HepG2 (cell line): ENCODE data around the gene OTUD4. TPM values are rescaled to one million over a fixed set of nuclear protein-coding genes. Genes with fewer than 3 reads are reported as not detected.
A peak's percentile ranks its signal among the peaks of the same experiment; 100 is the strongest.

Experiments
- ARID5B ChIP-seq: IDR thresholded peaks from 2 replicates; pipeline ENCODE4 v1.4.0; 2020; ENCODE audit warnings: mild to moderate bottlenecking, missing genetic modification reagents
- CBX2 ChIP-seq, 2 experiments: fragments of 200-600 bp in 1 of 2; sonication (generic); formaldehyde crosslinking in 1 of 2; IDR thresholded peaks; 2 replicates each; pipeline versions ENCODE4 v1.7.0 to v1.8.1; 2018 to 2022; ENCODE audit warnings: low read depth in 2 of 2, low read length in 1 of 2, mild to moderate bottlenecking in 1 of 2, missing genetic modification reagents in 1 of 2
- CC2D1A ChIP-seq: sonication (generic); formaldehyde crosslinking; IDR thresholded peaks from 2 replicates; pipeline ENCODE4 v1.8.1; 2023; ENCODE audit warnings: mild to moderate bottlenecking, missing genetic modification reagents
- CERS6 ChIP-seq: sonication (generic); formaldehyde crosslinking; IDR thresholded peaks from 2 replicates; pipeline ENCODE4 v1.5.0; 2020; ENCODE audit warnings: missing genetic modification reagents
- CTCF ChIP-seq: sonication (generic); formaldehyde crosslinking; IDR thresholded peaks from 2 replicates; pipeline ENCODE4 v1.5.0; 2020; ENCODE audit warnings: mild to moderate bottlenecking, missing genetic modification reagents, moderate library complexity
- ESRRA ChIP-seq: sonication (generic); formaldehyde crosslinking; IDR thresholded peaks from 2 replicates; pipeline ENCODE4 v1.5.1; 2020; ENCODE audit warnings: mild to moderate bottlenecking, low read depth, missing genetic modification reagents
- HOMEZ ChIP-seq: IDR thresholded peaks from 2 replicates; pipeline ENCODE4 v1.6.1; 2016; ENCODE audit warnings: low read depth
- IRF9 ChIP-seq: sonication (generic); formaldehyde crosslinking; IDR thresholded peaks from 2 replicates; pipeline ENCODE4 v1.8.0; 2022; ENCODE audit warnings: missing genetic modification reagents, mild to moderate bottlenecking, borderline replicate concordance
- KLF15 ChIP-seq: sonication (generic); formaldehyde crosslinking; IDR thresholded peaks from 2 replicates; pipeline ENCODE4 v1.8.1; 2023; ENCODE audit warnings: borderline replicate concordance, mild to moderate bottlenecking, inconsistent platforms, missing genetic modification reagents, mixed read lengths
- POGK ChIP-seq: sonication (generic); formaldehyde crosslinking; conservative IDR thresholded peaks from 2 replicates; pipeline ENCODE4 v1.8.0; 2022; ENCODE audit warnings: mild to moderate bottlenecking, moderate library complexity, missing genetic modification reagents
- SATB2 ChIP-seq: sonication (generic); formaldehyde crosslinking; IDR thresholded peaks from 2 replicates; pipeline ENCODE4 v1.5.0; 2020; ENCODE audit warnings: missing genetic modification reagents
- ZNF12 ChIP-seq: sonication (generic); formaldehyde crosslinking; IDR thresholded peaks from 2 replicates; pipeline ENCODE4 v1.5.0; 2020; ENCODE audit warnings: missing genetic modification reagents
- ZNF343 ChIP-seq: sonication (generic); formaldehyde crosslinking; IDR thresholded peaks from 2 replicates; pipeline ENCODE4 v1.4.0; 2020; ENCODE audit warnings: mild to moderate bottlenecking, missing genetic modification reagents
- ZNF552 ChIP-seq: sonication (generic); formaldehyde crosslinking; IDR thresholded peaks from 2 replicates; pipeline ENCODE4 v1.9.0; 2022; ENCODE audit warnings: missing genetic modification reagents, mild to moderate bottlenecking, borderline replicate concordance
- ZNF891 ChIP-seq: sonication (generic); formaldehyde crosslinking; IDR thresholded peaks from 2 replicates; pipeline ENCODE4 v1.5.0; 2020; ENCODE audit warnings: mild to moderate bottlenecking, missing genetic modification reagents
- polyA plus RNA-seq, 8 experiments: library from polyadenylated mRNA; depleted of rRNA in 3 of 8; stranded (reverse) in 7 of 8; unstranded in 1 of 8; fragments of >200 nt; fragmentation: Illumina TruSeq in 4 of 8; extraction: Trizol in 4 of 8; gene quantifications; 2 replicates each; pipeline versions ENCODE4 v1.2.1 to v1.2.3, GENCODE V29; 2011 to 2016; ENCODE audit warnings: low read depth in 4 of 8, missing spikeins in 1 of 8, mixed read lengths in 1 of 8; ENCODE audit not compliant: insufficient read depth in 1 of 8
- total RNA-seq, 5 experiments: library from RNA; depleted of rRNA; stranded (reverse); fragments of >200 nt; fragmentation: Illumina TruSeq; extraction: Trizol; gene quantifications; 2 replicates each; pipeline ENCODE4 v1.2.3, GENCODE V29; 2016; ENCODE audit warnings: low read depth in 1 of 5

Gene OTUD4
- total and polyA plus RNA-seq, 2 of the 13 experiments (the other 11 are each of a cell fraction or from before 2014, with no cell fraction given) = 16.1 to 18.0 TPM

- TF ChIP-seq CERS6 (CRISPR knock-in tag) (no peak), CBX2 (IDR thresholded peaks at IDR 0.05; ENCODE audit: low read depth, low read length) (no peak), CBX2 (CRISPR knock-in tag; IDR thresholded peaks at IDR 0.05; ENCODE audit: low read depth) (no peak), HOMEZ (peak; percentile 67; the same call in 1 of the 2 replicates), CC2D1A (CRISPR knock-in tag) (no peak), ESRRA (CRISPR knock-in tag) (no peak), ZNF12 (CRISPR knock-in tag) (no peak), KLF15 (no peak), ZNF343 (CRISPR knock-in tag) (peak; percentile 63; the same call in 1 of the 2 replicates), CTCF (CRISPR knock-in tag) (peak; percentile 47; the same call in 1 of the 2 replicates), ZNF552 (peak; percentile 54), POGK (CRISPR knock-in tag) (peak; percentile 83), ZNF891 (peak; percentile 86), ARID5B (peak; percentile 66), IRF9 (no peak), SATB2 (CRISPR knock-in tag) (0 out of 2 replicates have a peak, but pooled peaks have one; percentile 71)
Observed at GRCh38 chr4:145097821-145098674, 82.3 kb downstream of the OTUD4 start, which contains the start of the genes ABCE1 and ANAPC10 (continued).
